Activated effector memory CD4-positive, alpha-beta T cell treated with Interleukin-2 at 50 U/mL for 16 hours (primary cell): ENCODE data around the gene DENND4C.
A peak's percentile ranks its signal among the peaks of the same experiment; 100 is the strongest.
"Not testable (repeated sequence)": the region's sequence is repeated elsewhere in the genome, so short reads cannot be mapped to it uniquely, and the experiment has no call there.

Experiments used
- DNase-seq: peaks from one replicate; pipeline ENCODE4 v3.0.0-alpha.2; 2020

DENND4C gene

GRCh38 chr9:19378164-19378563 is 147.7 kb downstream of the DENND4C start:
- no peak for DNase-seq

GRCh38 chr9:19378647-19379046 is 148.2 kb downstream of the DENND4C start:
- DNase-seq, result no peak

GRCh38 chr9:19379283-19379682 is 148.8 kb downstream of the DENND4C start:
- no peak for DNase-seq

- no peak for DNase-seq
Observed at GRCh38 chr9:19379697-19380046, 149.2 kb downstream of the DENND4C start.

GRCh38 chr9:19380826-19381075 is 150.3 kb downstream of the DENND4C start:
- no peak for DNase-seq

- DNase-seq, result no peak
Observed at GRCh38 chr9:19381656-19382055, 151.2 kb downstream of the DENND4C start.

GRCh38 chr9:19385212-19385611 is 154.7 kb downstream of the DENND4C start:
- not testable (repeated sequence) for DNase-seq

- DNase-seq, result no peak
Observed at GRCh38 chr9:19385786-19386501, 155.5 kb downstream of the DENND4C start.

GRCh38 chr9:19386502-19387044 is 156.1 kb downstream of the DENND4C start:
- no peak for DNase-seq

- DNase-seq, result no peak
Observed at GRCh38 chr9:19387317-19387716, 156.8 kb downstream of the DENND4C start.

GRCh38 chr9:19389539-19389938 is 159.0 kb downstream of the DENND4C start:
- not testable (repeated sequence) for DNase-seq

GRCh38 chr9:19397845-19398244 is 167.4 kb downstream of the DENND4C start:
- no peak for DNase-seq

- not testable (repeated sequence) for DNase-seq
Observed at GRCh38 chr9:19403231-19403630, 172.7 kb downstream of the DENND4C start.

- no peak for DNase-seq
Observed at GRCh38 chr9:19404283-19405075, 174.0 kb downstream of the DENND4C start.

GRCh38 chr9:19405771-19406170 is 175.3 kb downstream of the DENND4C start:
- DNase-seq, result no peak

GRCh38 chr9:19408316-19408692 is 177.8 kb downstream of the DENND4C start:
- peak; percentile 4 for DNase-seq

GRCh38 chr9:19408693-19409400 is 178.4 kb downstream of the DENND4C start, which contains the start of gene ACER2:
Gene ACER2, plus strand, starts transcription at chr9:19409009. Its CDS starts 76 bp downstream, at chr9:19409085.
- peak; percentile 95 for DNase-seq

GRCh38 chr9:19409401-19410194 is 179.1 kb downstream of the DENND4C start:
- no peak for DNase-seq

- DNase-seq, result no peak
Observed at GRCh38 chr9:19410195-19410503, 179.7 kb downstream of the DENND4C start.

- no peak for DNase-seq
Observed at GRCh38 chr9:19410594-19410993, 180.1 kb downstream of the DENND4C start.

- DNase-seq, result no peak
Observed at GRCh38 chr9:19411316-19411715, 180.8 kb downstream of the DENND4C start.

GRCh38 chr9:19413456-19413855 is 183.0 kb downstream of the DENND4C start:
- DNase-seq, result not testable (repeated sequence)

- DNase-seq, result no peak
Observed at GRCh38 chr9:19416143-19416542, 185.7 kb downstream of the DENND4C start.
